Stimulated activated CD4-positive, alpha-beta T cell treated with anti-CD3 and anti-CD28 coated beads, Interleukin-12 subunit alpha, Interleukin-12 subunit beta, amount 100 ng/mL, for 24 hours (primary cell): ENCODE data around the gene UPF1.

Source experiments
- DNase-seq, 2 experiments: peaks; one replicate each; pipeline ENCODE4 v3.0.0-alpha.2; 2020; ENCODE audit warnings: low read depth in 2 of 2

Gene UPF1

DNA sequence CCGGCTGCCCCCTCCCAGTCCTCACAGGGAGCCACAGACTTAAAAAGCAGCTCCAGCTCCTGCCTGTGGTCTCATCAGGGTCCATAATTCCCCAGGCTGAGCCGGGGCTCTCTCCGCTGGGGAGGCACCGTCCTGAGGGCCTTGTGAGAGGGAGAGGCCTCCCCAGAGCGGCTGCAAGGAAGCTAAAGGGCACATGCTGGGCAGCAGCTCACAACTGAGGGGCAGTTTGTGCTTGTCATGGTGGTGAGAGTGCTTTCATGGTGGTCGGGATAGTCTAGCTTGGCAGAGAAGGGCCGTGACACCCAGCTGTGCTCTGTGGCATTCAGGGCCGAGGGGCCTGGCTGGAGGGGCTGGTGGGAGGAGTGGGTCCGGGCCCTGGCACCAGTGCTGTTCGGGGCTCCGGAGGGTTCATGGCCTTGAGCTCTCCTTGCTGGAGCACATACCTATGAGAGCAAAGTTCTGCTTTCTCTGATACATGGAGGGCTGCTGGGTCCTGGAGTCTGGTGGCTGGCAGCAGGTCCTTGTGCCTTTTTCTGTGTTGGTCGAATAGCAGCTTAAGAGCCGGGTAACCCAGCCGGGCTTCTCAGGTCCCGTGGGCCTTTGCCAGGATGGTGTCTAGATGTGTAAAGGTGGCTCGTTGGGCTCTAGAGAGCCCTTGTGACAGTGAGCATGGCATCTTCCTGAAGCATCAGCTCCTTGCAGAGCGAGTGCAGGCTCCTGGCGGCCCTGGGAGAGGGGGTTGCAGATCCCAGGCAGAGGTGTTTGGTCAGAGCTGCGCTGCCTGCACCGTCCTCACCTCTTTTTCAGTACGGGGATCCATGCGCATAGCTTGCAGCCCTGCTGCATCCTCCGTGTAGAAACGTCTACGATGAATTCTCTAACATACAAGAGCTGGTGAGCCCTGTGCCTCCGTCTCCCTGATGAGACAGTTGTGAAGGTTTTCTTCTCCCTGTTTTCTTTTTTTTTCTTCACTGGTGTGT lies 8.8 kb downstream of the UPF1 start:
- no peak for DNase-seq

DNA sequence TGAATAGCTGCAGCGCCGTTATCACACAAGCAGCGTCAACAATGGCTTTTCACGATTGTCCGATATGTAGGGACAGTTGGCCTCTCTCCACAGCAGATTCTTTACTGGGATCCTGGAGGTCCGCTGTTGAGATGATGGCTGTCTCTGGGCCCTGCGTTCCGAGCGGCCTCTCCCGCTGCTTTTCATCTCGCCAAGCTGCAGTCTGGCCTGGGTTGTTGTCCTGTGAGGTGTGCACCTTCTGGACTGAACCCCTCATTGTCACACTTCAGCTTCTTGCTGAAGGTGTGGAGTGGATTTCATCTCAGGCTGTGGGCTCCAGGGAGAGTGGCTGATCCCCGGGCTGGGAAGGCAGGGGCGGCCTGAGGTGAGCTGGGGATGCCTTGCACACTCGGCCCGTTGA lies 9.6 kb downstream of the UPF1 start:
- no peak for DNase-seq

- DNase-seq: no peak
These were observed 10.4 kb downstream of the UPF1 start for GRCh38 chr19:18842166-18842565.

GRCh38 chr19:18843960-18844359 lies 12.2 kb downstream of the UPF1 start:
- DNase-seq: no peak

DNA sequence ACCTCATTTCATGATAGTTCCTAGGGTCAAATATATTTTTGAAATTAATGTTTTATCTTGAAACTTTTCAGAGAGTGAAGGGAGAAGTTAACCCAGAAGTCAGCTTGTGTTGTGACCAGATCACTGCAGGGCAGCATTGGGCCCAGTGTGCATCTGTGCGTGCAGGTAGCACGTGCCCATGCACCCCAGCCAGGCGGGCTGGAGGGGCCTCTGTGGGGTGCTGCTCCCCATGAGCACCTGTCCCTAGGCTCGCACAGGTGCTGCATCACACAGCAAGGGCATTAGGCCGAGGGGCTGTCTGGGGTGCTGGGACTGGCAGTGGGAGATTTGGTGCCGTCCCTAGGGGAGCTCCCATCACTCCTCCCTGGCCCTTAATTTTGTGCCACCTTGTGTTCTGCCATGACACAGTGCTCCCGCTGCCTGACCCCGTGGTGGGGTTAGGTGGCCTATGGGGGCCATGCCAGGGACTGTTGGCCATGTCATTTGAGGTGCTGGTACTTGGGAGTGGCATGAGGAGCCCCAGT lies 13.1 kb downstream of the UPF1 start:
- no peak for DNase-seq

GRCh38 chr19:18845961-18846360 lies 14.2 kb downstream of the UPF1 start:
- no peak for DNase-seq

- peak; percentile 26 to 55 for DNase-seq
These were observed 15.2 kb downstream of the UPF1 start for GRCh38 chr19:18846862-18847548.

DNA sequence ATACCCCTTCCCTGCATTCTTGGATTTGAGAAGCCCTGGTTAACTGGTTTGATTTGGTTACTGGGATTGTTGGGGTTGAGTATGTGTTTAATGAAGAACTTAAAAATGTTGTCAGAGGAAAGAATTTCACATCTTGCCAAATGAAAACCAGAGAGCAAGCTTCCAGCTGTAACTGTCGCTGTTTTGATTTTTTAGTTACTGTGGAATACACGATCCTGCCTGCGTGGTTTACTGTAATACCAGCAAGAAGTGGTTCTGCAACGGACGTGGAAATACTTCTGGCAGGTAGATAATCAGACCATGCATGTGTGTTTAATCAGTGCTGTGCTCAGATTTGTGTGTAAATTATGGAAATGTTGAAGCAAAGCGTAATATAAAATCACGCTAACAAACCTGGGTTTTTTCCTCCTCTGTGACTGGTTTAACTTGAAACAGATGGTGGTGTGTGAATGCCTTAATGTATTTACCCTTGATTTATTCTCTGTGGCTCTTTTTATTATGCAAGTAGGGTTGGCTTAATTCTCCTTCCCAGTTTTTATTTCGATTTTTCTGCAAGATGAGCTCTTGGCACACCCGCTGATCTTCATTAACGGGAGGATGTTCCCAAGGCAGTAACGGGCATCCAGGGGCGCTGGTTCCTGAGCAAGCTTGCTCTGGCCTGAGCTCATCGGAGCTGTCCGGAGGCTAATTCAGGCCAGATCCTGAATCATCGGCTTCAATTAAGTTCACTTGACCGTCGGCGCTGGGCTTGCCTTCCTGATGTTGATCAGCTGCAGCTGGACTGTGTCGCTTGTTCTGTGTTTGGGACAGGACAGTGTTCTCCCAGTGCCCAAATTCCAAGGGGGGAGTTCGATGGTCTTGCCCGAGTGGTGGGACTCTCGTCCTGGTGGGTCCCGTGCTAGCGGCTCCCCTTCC lies 16.0 kb downstream of the UPF1 start:
- DNase-seq: no peak

GRCh38 chr19:18848878-18849661 lies 17.3 kb downstream of the UPF1 start:
- DNase-seq: no peak

DNA sequence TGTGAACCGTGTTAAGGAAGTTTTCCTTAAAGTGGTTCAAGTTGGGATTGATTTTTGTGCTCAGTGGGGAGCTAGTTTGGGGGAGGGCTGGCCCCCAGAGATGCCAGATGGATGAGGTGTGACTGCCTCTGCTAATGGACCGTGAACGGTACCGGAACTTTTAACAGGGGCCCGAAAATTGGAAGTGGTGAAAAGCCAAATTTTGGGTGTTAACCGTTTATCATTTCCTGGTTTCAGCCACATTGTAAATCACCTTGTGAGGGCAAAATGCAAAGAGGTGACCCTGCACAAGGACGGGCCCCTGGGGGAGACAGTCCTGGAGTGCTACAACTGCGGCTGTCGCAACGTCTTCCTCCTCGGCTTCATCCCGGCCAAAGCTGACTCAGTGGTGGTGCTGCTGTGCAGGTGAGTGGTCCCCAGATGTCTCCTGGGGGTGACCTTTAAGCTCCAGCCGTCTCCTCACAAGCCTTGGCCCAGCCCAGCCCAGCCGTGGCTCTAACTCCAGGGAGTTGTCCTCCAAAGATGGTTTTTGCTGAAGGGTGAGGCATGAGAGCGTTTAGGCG lies 18.2 kb downstream of the UPF1 start:
- no peak for DNase-seq

- no peak for DNase-seq
These were observed 19.0 kb downstream of the UPF1 start for GRCh38 chr19:18850471-18851375.

- no peak for DNase-seq
These were observed 20.0 kb downstream of the UPF1 start for GRCh38 chr19:18851673-18852325.

GRCh38 chr19:18852648-18853047 lies 20.9 kb downstream of the UPF1 start:
- DNase-seq: no peak

DNA sequence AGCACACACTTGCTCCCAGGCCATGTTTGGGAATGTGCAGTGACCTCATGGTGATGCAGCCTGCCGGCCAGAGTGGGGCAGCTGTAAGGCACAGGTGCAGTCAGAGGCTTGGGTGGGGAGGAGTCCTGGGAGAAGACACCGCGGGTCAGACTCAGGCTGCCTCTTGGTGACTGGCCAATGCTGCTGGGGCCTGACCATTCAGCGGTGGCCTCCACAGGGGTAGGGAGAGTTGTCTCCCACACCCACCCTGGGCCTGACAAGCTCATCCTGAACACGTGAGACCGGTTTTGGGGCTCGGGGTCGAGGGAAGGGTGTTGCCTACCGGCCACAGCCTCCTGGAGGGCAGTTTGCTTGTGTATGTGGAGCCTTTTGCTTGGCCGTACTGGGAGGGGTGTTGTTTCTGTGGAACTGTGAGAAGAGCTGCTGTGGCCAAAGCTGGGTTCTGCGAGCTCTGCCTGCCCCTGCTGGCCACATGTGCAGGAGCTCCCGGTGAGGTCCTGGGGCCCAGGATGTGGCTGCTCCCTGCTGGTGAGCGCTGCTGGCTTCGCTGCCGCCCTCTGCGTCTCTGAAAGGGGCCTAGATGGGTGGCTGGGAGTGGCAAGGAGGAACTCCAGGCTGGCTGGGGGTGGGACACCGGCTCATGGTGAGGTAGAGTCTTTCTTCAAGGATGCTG lies 22.1 kb downstream of the UPF1 start:
- no peak for DNase-seq

DNA sequence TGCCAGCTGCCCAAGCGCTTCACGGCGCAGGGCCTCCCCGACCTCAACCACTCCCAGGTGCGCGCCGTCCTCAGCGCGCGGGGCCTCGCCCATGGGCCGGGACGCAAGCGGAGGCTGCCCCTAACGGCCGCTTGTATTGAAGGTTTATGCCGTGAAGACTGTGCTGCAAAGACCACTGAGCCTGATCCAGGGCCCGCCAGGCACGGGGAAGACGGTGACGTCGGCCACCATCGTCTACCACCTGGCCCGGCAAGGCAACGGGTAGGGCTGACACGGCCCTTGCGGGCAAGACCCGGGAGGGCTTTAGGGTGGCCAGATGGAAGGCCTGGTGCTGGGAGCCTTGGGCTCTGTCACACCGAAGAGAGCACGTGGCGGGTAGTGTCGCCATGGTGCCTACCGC lies 23.2 kb downstream of the UPF1 start:
- DNase-seq: no peak

- no peak for DNase-seq
These were observed 24.1 kb downstream of the UPF1 start for GRCh38 chr19:18855647-18856384.

DNA sequence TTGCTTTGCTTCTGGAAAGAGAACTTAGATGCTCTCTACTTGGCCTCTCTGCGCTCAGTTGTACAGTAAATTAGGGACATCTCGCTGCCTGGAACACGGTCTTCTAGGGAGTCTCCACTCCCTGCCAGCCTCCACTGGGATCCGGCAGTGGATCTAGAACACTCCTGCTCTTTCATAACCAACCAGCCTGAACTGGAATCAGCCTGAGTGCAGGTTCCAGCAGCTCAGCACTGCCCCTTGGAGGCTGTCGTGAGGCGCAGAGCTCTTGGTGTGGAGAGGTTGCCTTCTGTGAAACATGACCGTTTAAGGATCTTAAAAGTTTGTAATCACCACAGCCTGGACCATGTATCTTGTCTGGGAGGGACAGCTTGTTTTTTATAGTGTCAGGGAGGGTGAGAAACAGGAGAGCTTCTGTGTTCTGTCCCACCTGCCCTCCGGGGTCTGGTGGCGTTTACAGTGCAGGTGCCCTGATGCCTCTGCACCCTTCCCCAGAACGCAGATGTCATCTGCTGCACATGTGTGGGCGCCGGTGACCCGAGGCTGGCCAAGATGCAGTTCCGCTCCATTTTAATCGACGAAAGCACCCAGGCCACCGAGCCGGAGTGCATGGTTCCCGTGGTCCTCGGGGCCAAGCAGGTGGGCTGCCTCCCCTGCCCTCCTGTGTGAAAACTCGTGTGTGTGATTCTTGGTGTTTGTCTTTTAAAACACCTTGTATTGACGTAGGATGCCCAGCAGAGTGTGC lies 24.8 kb downstream of the UPF1 start:
- DNase-seq: no peak
